Frontal cortex (tissue), 1 donor: Measurements from ENCODE around the gene ZBED5. TPM values are rescaled to one million over a fixed set of nuclear protein-coding genes. Genes with fewer than 3 reads are reported as not detected.

Experiments
- total RNA-seq: library from RNA; depleted of rRNA; stranded (reverse); fragments of >200 nt; gene quantifications from one replicate; pipeline ENCODE4 v1.2.3, GENCODE V29; 2014

ZBED5 gene
- total RNA-seq, 1 donor from 2014 or later, result 67.7 TPM

Other genes starting within 250 kb of the ZBED5 start
- gene IRAG1, start 164.3 kb downstream of the ZBED5 start, total RNA-seq, result 1.6 TPM
- gene CTR9, start 106.8 kb downstream of the ZBED5 start, total RNA-seq, result 39.9 TPM
- gene EIF4G2, start 49.1 kb downstream of the ZBED5 start, total RNA-seq, result 941 TPM